IMR-90 (cell line): ENCODE measurements around the gene SRBD1.

Experiments
- POLR2A ChIP-seq: IDR thresholded peaks from 2 replicates; pipeline ENCODE4 v1.6.1; 2012; ENCODE audit warnings: mild to moderate bottlenecking, low read depth, low read length
- RFX5 ChIP-seq: IDR thresholded peaks from 2 replicates; pipeline ENCODE4 v1.8.0; 2012; ENCODE audit warnings: low read depth, mild to moderate bottlenecking, low read length, moderate library complexity
- SMC3 ChIP-seq: fragments of 150-350 bp; IDR thresholded peaks from 2 replicates; pipeline ENCODE4 v1.6.1; 2016; ENCODE audit warnings: low read depth, mild to moderate bottlenecking, antibody characterized with exemption, low read length, moderate library complexity
- TF ChIP-seq, protein P1 (sequence below): conservative IDR thresholded peaks from 2 replicates; pipeline ENCODE4 v1.5.1; 2012; ENCODE audit warnings: mild to moderate bottlenecking, low read depth, low read length, improper control_type of control experiment

DNA sequence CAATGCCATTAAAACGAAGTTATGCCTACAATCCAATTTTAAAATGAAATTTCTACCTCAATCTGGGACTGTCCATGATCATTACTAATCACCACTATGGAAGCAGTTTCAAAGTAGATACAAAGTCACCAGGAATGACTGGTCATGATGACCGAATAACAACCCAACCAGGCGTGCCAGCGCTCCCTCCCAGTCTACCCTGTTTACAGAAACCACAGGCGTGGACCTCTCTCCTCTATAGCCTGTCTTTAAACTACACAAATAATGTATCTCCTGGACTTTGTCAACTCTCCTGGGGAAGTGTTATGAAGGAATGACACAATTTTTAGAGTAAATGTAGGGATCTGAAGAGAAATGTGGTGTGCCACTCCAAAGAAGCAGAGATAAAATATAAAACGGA, 150.2 kb downstream of the SRBD1 start:
- TF ChIP-seq, protein P1, sequence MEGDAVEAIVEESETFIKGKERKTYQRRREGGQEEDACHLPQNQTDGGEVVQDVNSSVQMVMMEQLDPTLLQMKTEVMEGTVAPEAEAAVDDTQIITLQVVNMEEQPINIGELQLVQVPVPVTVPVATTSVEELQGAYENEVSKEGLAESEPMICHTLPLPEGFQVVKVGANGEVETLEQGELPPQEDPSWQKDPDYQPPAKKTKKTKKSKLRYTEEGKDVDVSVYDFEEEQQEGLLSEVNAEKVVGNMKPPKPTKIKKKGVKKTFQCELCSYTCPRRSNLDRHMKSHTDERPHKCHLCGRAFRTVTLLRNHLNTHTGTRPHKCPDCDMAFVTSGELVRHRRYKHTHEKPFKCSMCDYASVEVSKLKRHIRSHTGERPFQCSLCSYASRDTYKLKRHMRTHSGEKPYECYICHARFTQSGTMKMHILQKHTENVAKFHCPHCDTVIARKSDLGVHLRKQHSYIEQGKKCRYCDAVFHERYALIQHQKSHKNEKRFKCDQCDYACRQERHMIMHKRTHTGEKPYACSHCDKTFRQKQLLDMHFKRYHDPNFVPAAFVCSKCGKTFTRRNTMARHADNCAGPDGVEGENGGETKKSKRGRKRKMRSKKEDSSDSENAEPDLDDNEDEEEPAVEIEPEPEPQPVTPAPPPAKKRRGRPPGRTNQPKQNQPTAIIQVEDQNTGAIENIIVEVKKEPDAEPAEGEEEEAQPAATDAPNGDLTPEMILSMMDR: no peak
- TF ChIP-seq RFX5: no peak
- TF ChIP-seq SMC3: no peak
- no peak for TF ChIP-seq POLR2A
